Measurements from ENCODE around the gene PIM2. TPM values are rescaled to one million over a fixed set of nuclear protein-coding genes. Genes with fewer than 3 reads are reported as not detected.

PIM2 gene
- 2.4 and 4.2 TPM in 2 replicates for total RNA-seq

DNA sequence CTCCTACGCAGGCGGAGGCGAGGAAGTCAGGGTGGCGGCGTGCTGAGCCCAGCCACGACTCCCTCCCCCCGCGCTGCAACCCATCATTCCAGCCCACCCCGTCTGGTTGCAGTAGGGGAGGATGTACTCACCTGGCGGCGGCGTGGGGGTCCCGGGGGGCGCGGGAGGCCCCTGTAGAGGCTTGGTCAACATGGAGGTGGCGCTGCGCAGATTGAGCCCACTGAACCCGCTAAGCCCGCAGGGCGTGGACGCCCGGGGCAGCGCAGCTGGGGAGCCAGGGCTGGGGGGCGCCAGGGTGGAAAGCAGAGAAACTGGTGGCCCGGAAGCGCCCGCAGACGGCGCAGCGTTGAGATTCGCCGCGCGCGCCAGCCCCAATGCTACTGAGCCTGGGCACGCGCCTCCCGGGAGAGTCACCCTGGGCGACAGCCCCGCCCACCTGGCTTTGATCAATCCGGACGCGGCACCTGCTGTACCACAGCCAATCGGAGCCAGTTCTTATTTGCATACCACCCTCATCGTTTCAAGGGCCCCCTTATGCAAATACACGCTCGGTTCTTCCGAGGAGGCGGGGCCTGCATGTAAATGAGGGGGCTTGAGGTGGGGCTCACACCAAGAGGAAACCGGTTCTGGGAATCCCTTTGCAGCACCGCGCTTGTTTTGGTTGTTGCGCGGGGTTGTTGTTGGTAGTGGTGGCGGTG, at the start of gene PIM2:
Gene PIM2 (minus strand): TSS at position 382 of the 698 bp plus-strand sequence. CDS start 190 bp downstream, at position 192.
- peak; percentile 82 to 92 for DNase-seq (ENCODE audit: low read depth in 2 of 2)

GRCh38 chrX:48968377-48968776, 49.6 kb upstream of the PIM2 start:
- no peak for DNase-seq (ENCODE audit: low read depth in 2 of 2)

DNA sequence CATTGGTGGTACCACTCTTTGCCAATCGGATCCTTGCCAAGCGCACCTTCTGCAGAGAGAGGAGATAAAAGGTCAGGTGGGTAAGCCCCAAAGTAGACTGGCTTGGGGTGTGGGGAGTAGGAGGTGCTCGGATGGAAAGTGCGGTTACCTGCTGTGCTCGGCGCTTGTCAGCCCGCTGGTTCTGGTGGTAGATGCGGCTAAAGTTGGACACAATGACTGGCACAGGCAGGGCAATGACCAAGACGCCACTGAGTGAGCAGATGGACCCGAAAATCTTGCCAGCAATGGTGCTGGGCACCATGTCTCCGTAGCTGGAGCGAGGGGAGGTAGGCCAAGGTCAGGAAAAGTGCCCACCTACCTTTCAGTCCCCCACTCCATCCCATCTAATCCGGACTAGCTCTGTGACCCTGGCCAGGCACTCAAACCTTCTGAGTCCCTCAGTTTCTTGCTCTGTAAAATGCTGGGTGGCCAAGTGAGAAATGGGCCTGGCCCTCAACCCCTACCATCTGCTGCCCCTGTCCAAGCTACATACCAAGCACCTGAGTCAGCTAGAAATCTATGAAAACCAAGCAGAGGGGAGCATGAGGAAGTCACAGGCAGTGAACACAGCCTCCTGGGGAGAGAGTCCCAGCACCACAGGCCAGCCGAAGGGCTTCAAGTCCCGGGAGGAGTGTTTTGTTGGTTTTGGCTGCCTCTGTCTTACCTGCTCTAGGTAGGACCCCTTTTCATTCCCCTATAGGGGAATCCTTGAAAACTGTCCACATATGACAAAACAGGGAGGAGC, 48.2 kb upstream of the PIM2 start:
- DNase-seq (ENCODE audit: low read depth in 2 of 2): no peak

DNA sequence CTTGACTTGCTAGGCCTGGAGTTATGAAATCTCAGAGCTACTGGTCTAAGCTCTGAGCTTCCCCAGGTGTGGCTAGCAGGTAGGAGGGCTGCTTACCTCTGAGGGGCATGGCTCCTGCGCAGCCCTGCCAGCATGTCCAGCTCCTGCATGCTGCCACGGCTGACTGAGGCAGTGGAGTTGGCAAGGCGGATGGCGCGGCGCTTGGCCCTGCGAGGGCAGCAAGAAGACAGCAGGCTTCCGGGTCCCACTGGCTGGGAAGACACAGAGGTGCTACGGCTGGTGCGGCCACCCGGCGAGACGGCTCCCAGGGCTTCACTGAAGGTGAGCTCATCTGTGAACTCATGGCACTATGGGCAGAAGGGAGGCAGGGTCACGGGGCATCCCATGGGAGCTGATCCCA, 47.1 kb upstream of the PIM2 start:
- no peak for DNase-seq (ENCODE audit: low read depth in 2 of 2)

DNA sequence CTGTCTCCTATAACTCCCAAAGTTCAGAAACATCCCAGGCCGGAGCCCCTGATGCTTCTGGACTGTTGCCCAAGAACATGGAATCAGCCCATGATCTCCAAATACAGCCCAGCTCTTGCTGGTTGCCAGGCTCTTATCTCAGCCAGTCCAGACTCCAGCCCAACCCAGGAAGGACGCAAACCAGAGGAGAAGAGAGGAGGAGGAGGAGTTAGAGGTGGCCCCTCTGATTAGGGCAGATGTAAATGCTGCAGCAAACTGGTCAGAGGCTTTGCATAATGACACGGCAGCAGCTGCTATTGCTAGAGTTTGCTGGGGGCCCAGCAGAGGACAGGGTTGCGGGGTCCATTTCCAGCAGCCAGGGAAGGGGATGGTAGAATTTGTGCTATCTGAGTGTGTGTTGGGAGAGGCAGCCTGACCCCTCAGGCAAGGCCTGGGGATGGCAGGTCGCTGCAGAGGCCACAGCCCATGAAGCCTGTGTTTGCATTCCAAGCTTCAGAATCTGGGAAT, 42.8 kb upstream of the PIM2 start:
- DNase-seq (ENCODE audit: low read depth in 2 of 2): peak in 1 of 2 donors; percentile 34

DNA sequence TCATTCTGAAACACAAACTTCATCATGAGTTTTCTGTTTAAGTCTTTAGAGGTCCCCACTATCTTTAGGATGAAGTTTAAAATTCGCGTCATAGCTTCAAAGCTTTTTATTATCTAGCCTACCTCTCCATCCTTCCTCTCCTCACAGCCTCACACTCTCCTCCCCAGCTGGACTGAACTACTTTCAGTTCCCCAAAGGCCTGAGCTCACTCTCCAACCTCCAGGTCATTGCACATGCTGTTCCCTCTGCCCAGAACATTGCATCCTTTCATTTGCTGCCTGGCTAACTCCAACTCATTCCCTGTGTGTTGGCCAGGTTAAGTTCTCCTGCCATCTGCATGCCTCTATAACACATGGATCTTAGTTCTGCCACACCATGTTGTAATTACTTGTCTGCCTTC, 41.5 kb upstream of the PIM2 start:
- DNase-seq (ENCODE audit: low read depth in 2 of 2): no peak

DNA sequence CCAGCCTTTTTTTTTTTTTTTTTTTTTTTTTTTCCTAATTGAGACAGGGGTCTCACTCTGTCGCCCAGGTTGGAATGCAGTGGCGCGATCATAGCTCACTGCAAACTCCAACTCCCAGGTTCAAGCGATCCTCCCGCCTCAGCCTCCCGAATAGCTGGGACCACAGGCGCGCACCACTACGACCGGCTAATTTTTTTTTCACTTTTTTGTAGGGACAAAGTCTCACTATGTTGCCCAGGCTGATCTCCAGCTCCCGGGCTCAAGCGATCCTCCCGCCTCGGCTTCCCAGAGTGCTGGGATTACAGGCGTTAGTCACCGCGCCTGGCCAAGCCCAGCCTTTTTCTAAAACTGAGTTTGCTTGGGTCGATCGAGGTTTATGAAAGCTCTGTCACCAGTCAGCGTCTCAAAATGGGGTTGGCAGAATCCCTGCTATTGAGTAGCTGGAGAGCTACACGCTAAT, 39.8 kb upstream of the PIM2 start:
- peak; percentile 53 for DNase-seq (ENCODE audit: low read depth in 2 of 2)

DNA sequence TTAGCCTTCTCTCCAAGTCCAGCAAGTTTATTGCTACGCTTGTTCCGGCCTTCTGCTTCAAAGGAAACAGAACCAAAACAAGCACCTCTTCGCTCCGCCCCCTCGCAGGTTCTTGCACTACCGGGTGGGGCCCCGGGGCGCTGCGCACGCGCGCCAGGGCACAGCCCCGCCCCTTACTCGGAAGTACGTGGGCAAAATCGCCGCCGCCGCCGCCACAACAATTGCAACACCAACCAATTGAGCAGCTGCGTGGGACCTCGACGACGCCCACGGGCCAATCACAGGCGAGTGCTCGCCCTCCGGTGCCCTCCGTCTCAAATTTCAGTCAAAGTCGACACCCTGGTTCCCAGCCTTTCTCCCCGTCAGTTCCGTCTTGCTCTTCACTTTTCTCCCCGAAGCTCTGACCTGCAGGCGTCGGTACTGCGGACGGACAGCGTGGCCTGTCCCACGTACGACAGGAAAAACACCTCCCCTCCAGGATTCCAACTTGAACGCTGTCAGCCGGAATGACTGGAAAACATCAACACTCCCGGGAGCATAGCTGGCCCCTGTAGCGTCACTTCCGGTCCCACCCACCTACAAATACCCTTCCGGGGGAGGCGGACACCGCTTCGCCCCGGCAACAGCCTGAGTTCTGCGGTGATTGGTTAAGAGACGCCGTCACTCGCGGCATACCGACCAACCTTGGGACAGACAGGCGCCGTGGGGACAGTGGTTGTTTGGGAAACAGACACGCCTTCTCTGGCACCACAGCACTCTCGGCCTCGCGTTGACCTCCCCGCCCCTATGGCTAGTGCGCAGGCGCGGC, 39.2 kb upstream of the PIM2 start:
- DNase-seq (ENCODE audit: low read depth in 2 of 2): peak; percentile 98 to 99

DNA sequence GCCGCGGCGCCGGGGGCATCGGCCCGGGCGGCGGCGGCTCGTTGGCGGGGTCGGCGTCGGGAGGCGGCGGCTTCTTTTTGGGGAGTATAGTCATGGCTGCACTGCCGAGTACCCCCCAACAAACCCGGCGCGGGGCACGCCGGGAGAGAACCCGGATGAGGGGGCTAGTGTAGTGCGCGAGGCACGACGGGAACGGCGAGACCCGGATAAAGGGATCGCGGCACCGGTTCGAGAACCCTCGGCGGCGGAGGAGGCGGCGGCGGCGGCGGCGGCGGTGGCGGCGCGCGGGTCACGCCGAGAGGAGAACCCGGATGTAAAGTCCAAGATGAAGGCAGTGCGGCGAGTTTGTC, 38.6 kb upstream of the PIM2 start, which contains the start of gene OTUD5:
Gene OTUD5 (minus strand): TSS at position 131 of the 350 bp plus-strand sequence. CDS start 37 bp downstream, at position 94.
- no peak for DNase-seq (ENCODE audit: low read depth in 2 of 2)

DNA sequence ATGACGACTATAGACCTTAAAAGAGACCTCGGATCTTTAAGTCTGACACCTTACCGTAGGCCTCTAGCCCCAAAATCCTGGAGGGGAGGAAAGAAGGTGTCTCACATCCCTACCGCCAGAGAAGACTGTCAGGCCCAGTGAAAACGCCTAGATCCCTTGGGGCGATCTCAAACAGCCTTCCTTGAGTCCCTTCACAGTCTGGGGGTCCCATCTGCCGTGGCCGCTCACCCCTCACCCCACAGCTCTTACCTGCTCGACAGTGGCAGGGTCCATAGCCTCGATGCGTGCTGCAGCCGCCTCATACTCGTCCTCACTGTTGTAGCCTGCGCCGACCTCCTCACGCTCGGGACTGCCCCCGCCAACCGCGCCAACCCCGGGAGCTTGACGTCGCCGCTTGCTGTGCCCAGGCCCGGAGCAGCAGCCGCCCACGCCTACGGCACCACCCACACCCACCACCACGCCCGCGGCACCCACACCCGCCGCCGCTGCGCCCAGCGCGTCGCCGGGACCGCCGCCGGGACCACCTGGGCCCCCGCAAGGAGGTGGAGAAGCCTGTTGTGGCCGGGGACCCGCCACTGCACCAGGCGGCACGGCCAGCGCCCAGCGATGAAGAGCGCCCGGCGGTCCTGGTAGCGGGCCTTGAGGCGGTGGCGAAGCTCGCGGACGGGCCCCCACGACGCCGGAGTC, 38.0 kb upstream of the PIM2 start:
- DNase-seq (ENCODE audit: low read depth in 2 of 2): peak; percentile 40 to 49

GRCh38 chrX:48948589-48948988, 29.8 kb upstream of the PIM2 start:
- no peak for DNase-seq (ENCODE audit: low read depth in 2 of 2)

DNA sequence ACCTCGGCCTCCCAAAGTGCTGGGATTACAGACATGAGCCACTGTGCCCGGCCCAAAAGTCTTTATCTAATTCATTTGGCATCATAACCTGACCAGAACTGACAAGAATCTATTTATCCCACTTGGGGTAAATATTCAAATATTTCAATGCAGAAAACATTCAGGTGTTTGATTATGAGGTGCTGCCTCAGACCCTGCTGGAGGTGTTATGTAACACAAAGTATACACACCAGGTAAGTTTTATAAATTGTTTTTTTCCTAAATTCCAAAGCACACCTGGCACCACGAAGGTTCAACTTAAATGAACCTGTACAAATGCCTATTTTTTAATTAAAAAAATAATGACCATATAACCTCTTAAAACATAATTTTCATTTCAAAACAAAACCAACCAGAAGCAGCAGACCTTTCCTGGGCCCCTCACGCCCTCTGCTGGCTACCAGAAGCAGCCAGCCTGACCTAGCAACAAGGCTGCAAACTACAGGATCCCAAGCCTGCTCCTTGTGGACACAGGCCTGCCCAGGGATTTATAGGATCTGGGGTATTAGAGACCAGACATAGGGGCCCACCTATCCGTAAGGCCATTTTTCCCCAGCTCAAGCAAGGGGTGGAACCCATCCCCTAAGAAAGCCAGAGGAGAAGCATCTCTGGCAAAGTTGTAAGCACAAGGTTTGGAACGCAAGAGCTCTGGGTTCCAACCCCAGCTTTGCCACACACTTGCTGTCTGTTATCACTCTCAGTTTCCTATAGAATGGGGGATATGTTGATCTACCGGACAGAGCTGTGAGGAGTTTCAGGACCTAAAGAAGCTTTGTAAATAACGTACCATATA, 26.9 kb upstream of the PIM2 start:
- peak; percentile 57 to 69 for DNase-seq (ENCODE audit: low read depth in 2 of 2)

DNA sequence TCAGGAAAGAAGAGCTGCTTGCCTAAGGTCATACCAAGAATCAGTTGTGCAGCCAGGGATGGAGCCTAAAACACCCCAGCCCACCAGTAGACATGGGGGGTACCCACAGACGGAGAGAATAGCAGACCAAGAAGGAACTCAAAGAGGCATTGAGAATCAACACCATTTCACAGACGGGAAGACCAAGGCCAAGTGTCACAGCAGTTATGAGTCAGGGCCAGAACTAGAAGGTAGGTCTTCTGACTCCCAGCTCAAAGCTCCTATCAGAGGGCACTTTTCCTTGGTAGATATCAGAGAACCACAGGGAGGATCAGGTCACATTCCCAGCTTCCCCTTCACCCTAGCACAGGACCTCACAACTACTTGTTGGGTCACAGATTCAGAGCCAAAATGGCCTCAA, 24.1 kb upstream of the PIM2 start:
- DNase-seq (ENCODE audit: low read depth in 2 of 2): no peak

- no peak for DNase-seq (ENCODE audit: low read depth in 2 of 2)
These were observed 21.7 kb upstream of the PIM2 start for GRCh38 chrX:48940404-48940955.

DNA sequence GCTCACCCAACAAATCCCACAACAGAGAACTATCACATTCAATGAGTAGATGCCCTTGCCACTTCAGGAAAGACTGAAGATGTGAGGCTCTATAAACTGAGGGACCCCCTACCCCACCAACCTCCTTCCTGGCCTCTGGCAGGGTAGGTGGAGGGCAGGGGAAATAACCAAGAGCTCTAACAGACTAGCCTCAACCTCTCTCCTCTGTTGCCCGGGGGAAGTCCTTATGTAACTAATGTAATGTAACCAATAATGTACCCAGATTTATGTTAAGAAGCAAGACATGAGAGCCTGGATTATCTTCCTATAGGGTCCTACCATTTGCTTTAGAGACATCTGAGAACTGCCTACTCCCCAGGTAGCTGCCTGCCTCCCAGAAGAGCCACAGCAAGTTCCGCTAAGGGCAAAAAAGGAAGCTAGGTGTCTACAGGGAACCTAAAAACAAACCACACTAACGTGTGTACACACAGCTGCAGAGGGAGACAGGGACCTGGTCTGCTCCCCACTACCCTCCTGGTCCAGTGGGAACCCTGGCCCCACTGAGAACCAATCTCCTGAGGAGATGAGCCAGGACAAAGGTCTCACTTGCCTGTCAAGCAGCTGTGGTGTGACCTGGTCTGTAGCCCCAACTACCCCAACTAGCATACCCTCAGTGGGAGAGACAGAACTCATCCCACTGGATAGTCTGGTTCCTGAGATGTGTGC, 20.9 kb upstream of the PIM2 start:
- no peak for DNase-seq (ENCODE audit: low read depth in 2 of 2)

- DNase-seq (ENCODE audit: low read depth in 2 of 2): no peak
These were observed 20.0 kb upstream of the PIM2 start for GRCh38 chrX:48938721-48939425.

DNA sequence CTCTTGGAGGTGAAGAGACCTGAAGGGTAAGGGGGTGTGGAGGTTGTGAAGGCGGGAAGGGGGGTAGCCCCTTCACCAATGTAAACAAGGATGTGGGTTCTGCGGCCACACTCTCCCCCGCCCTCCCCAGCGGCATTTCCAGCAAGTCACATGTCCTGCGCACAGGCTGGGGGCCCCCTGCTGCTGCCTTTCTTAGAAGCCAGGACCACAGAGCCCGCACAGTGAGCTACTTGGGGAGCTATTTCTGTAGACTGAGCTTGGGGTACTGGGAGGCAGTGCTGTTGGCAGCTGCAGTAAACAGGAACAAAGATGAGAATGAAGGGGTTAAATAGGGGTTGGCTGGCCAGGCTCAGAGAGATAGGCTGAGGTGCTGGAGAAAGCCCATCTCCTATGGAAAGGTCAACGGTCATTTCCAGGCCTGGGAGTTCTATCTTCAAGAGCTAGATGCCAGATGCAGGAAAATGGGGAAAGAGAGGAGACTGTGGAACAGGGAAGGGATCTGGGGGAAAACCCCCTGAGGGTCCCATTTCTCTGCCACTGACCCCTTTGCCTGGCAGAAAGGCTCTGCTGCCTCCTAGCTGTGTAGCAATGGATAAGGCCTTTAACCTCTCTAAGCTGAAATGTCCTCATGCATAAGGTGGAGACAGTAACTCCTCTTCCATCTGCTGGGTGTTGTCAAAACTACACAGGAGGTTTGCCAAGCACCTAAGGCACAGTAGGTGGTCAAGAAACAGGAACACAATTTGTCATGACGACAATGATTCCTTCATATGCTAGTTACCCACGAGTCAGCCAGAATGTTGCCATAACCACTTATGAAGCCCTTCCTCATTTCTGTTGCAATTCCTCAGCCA, 18.5 kb upstream of the PIM2 start:
- DNase-seq (ENCODE audit: low read depth in 2 of 2): no peak
